ENCODE measurements around the gene NDUFA5. TPM values are rescaled to one million over a fixed set of nuclear protein-coding genes. Genes with fewer than 3 reads are reported as not detected.

The NDUFA5 gene
- total and polyA plus RNA-seq, 8 donors, result 55.2 to 158 (median 132) TPM

- Histone ChIP-seq H3K4me3 (no peak overlapping the region), H3K27me3 (no peaks in the 10 kb centered on the region), H3K27ac (no peak overlapping the region), H3K36me3 (no peaks in the 10 kb centered on the region), H3K9me3 (no peaks in the 10 kb centered on the region), H3K4me1 (no peaks in the 10 kb centered on the region)
- intact Hi-C loops (cut with DNase I), result no loop called here
- TF ChIP-seq, protein P1, sequence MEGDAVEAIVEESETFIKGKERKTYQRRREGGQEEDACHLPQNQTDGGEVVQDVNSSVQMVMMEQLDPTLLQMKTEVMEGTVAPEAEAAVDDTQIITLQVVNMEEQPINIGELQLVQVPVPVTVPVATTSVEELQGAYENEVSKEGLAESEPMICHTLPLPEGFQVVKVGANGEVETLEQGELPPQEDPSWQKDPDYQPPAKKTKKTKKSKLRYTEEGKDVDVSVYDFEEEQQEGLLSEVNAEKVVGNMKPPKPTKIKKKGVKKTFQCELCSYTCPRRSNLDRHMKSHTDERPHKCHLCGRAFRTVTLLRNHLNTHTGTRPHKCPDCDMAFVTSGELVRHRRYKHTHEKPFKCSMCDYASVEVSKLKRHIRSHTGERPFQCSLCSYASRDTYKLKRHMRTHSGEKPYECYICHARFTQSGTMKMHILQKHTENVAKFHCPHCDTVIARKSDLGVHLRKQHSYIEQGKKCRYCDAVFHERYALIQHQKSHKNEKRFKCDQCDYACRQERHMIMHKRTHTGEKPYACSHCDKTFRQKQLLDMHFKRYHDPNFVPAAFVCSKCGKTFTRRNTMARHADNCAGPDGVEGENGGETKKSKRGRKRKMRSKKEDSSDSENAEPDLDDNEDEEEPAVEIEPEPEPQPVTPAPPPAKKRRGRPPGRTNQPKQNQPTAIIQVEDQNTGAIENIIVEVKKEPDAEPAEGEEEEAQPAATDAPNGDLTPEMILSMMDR (IDR thresholded peaks at IDR 0.05), result no peak
- ATAC-seq, result no peak
- no peak for DNase-seq
Observed at GRCh38 chr7:123522066-123522465, 35.6 kb downstream of the NDUFA5 start.

DNA sequence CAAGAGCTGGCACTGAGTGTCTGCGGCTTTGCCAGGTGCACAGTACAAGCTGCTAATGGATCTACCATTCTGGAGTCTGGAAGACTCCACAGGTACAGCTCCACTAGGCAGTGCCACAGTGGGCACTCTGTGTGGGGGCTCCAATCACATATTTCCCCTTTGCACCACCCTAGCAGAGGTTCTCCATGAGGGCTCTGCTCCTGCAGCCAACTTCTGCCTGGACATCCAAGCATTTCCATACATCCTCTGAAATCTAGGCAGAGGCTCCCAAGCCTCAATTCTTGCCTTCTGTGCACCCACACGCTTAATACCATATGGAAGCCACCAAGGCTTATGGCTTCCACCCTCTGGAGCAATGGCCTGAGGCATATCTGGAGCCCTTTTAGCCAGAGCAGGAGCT, 52.4 kb downstream of the NDUFA5 start:
- no peak overlapping the region for H3K4me3 ChIP-seq
- no peak overlapping the region for H3K27ac ChIP-seq
- ATAC-seq (no peak), DNase-seq (peak in 1 of 4 donors; percentile 31)
- TF ChIP-seq, protein P1 (IDR thresholded peaks at IDR 0.05), result no peak
- no peaks in the 10 kb centered on the region for H3K36me3 ChIP-seq
- H3K9me3 ChIP-seq, result peaks cover 0 to 13% of the 10 kb centered on the region in 2 donors
- intact Hi-C loops (cut with DNase I), result no loop called here
- H3K4me1 ChIP-seq, result no peaks in the 10 kb centered on the region
- H3K27me3 ChIP-seq, result no peaks in the 10 kb centered on the region

DNA sequence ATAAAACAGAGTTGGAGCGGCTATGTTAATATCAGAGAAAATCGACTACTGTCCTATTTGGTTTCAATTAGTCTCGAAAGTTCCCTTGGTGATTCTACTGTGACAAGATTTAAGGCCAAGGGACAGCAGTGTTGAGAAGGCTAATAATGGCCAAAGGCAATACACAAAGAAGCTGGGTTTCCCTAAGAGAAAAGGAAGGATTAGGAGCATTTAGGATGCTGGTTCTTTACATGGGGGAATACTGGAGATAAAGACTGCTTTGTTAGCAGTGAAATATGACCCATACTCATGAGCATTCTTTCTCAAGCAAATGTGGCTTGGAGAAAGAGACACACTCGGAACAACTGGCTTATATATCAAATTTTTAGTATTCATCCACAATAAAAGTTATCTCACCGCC, 55.4 kb downstream of the NDUFA5 start:
- no peak overlapping the region for H3K4me3 ChIP-seq
- H3K36me3 ChIP-seq, result no peaks in the 10 kb centered on the region
- DNase-seq (no peak), ATAC-seq (no peak)
- H3K27ac ChIP-seq, result no peak overlapping the region
- H3K4me1 ChIP-seq, result no peaks in the 10 kb centered on the region
- TF ChIP-seq, protein P1 (IDR thresholded peaks at IDR 0.05), result no peak
- intact Hi-C loops (cut with DNase I), result no loop called here
- no peaks in the 10 kb centered on the region for H3K27me3 ChIP-seq
- peaks cover 0 to 13% of the 10 kb centered on the region in 2 donors for H3K9me3 ChIP-seq

- no peak for DNase-seq
- H3K4me3 ChIP-seq, result no peak overlapping the region
- no peaks in the 10 kb centered on the region for H3K4me1 ChIP-seq
- no peaks in the 10 kb centered on the region for H3K36me3 ChIP-seq
- no peak overlapping the region for H3K27ac ChIP-seq
- H3K9me3 ChIP-seq, result peaks cover 0 to 11% of the 10 kb centered on the region in 2 donors
- intact Hi-C loops (cut with DNase I), result no loop called here
- H3K27me3 ChIP-seq, result no peaks in the 10 kb centered on the region
- TF ChIP-seq, protein P1 (IDR thresholded peaks at IDR 0.05), result no peak
- ATAC-seq, result no peak
Observed at GRCh38 chr7:123500878-123501489, 56.6 kb downstream of the NDUFA5 start.

DNA sequence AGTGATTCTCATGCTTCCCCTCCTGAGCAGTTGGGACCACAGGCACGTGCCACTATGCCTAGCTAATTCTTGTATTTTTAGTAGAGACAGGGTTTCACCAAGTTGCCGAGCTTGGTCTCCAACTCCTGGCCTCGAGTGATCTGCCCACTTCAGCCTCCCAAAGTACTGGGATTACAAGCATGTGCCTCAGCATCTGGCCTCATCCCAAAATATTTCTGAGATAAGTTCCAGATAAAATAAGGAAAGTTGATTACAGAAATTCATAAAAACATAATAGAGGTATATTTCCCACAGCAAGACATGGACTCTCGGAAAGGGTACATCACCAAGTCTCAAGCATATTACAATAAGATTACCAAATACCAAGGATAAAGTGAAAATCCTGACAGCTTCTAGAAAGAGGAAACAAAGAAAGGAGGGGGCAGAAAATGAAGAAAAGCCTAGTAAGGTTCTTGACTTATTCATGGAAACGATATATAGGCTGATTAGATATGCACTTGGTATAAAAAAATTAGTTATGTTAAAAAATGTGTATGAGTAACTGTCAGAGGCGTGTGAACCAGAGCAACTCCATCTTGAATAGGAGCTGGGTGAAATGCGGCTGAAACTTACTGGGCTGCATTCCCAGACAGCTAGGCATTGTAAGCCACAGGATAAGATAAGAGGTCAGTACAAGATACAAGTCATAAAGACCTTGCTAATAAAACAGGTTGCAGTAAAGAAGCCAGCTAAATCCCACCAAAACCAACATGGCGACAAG, 58.2 kb downstream of the NDUFA5 start:
- TF ChIP-seq, protein P1 (IDR thresholded peaks at IDR 0.05), result no peak

More for the DNA sequence above, 58.2 kb downstream of the NDUFA5 start:
- no peaks in the 10 kb centered on the region for H3K9me3 ChIP-seq
- intact Hi-C loops (cut with DNase I), result no loop called here
- H3K4me1 ChIP-seq, result no peaks in the 10 kb centered on the region
- H3K4me3 ChIP-seq, result no peak overlapping the region
- H3K36me3 ChIP-seq, result no peaks in the 10 kb centered on the region
- no peaks in the 10 kb centered on the region for H3K27me3 ChIP-seq
- no peak overlapping the region for H3K27ac ChIP-seq
- ATAC-seq (no peak), DNase-seq (no peak)

Measured in left lung (tissue), 10 donors.